ENCODE data around the gene ZNF14. TPM values are rescaled to one million over a fixed set of nuclear protein-coding genes. Genes with fewer than 3 reads are reported as not detected.
"Not testable (repeated sequence)": the region's sequence is repeated elsewhere in the genome, so short reads cannot be mapped to it uniquely, and the experiment has no call there.

The ZNF14 gene
- total and polyA plus RNA-seq, 2 donors (not counting 3 experiments of a cell fraction or from before 2014, with no cell fraction given) = 0.65 to 2.6 TPM

DNA sequence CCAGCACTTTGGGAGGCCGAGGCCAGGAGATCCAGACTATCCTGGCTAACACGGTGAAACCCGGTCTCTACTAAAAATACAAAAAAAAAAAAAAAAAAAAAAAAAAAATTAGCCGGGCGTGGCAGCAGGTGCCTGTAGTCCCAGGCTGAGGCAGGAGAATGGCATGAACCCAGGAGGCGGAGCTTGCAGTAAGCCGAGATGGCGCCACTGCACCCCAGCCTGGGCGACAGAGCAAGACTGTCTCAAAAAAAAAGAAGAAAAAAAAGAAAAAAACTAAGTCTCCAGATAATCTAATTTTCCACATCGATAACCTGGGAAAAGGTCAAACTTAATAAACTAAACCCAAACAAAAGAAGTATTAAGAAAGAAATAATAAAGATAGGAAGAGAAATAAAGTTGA, 39.1 kb upstream of the ZNF14 start:
- CTCF ChIA-PET = interaction anchor here (0.9 kb wide), 1 partner anchor 18 kb away, joined by 3 read pairs; no protein-coding TSS in a partner anchor
- H3K9me3 ChIP-seq (replicated peaks; ENCODE audit: control insufficient read depth, insufficient read depth, low read length); H3K9me1 ChIP-seq (replicated peaks; ENCODE audit: control insufficient read depth, extremely low read depth, insufficient read depth, low read length); H3K36me3 ChIP-seq (ENCODE audit: control insufficient read depth in 2 of 2, extremely low read depth in 1 of 2, insufficient read depth in 2 of 2, low read length in 2 of 2); H3K79me2 ChIP-seq (ENCODE audit: control insufficient read depth, insufficient read depth, low read length); H4K20me1 ChIP-seq (replicated peaks; ENCODE audit: control insufficient read depth, extremely low read depth, insufficient read depth, low read length); H3K4me2 ChIP-seq (ENCODE audit: insufficient read depth, low read length); H3K27me3 ChIP-seq (ENCODE audit: control insufficient read depth in 2 of 2, insufficient read depth in 2 of 2, low read length in 2 of 2); BruUV-seq (replicated peaks); dilution Hi-C loops (cut with MboI; ENCODE audit: extremely low pct_ligation_motif_present, low sequenced_read_pairs); DNase-seq (ENCODE audit: low read depth, low spot score); intact Hi-C loops (cut with micrococcal nuclease); H3K9ac ChIP-seq (replicated peaks; ENCODE audit: extremely low read depth, insufficient read depth, low read length); POLR2A ChIA-PET; FAIRE-seq; H2AFZ ChIP-seq (ENCODE audit: low read depth, low read length); H3K27ac ChIP-seq (ENCODE audit: insufficient read depth, low read depth, low read length); H3K4me3 ChIP-seq (replicated peaks in 1 of 3; ENCODE audit: insufficient read depth in 1 of 3, low read depth in 1 of 3, low read length in 3 of 3); H3K4me1 ChIP-seq (ENCODE audit: control insufficient read depth, extremely low read depth, insufficient read depth, low read length): not testable (repeated sequence)

- H3K4me2 ChIP-seq (ENCODE audit: insufficient read depth, low read length); FAIRE-seq; dilution Hi-C loops (cut with MboI; ENCODE audit: extremely low pct_ligation_motif_present, low sequenced_read_pairs): not testable (repeated sequence)
Observed at GRCh38 chr19:19769971-19770370, 37.1 kb upstream of the ZNF14 start.

DNA sequence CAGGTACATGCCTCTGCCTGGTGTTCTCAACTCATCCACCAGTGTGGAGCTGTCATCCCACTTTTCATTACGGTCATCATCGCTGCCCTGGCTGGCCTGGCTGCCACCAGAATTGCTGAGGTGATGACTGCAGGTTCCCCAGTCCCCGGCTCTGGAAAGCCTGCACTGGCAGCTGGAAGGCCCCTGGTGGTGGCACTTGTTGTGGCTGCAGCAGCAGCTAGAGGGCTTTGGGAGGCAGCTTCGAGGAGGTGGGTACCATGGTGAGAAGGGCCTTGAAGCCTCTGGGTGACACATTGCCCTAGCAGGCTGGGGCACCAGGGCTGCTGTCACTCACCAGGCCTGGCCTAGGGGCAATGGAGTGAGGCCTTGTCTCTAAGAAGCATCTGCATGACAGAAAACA, 25.3 kb upstream of the ZNF14 start:
- Histone ChIP-seq H3K36me3 (ENCODE audit: control insufficient read depth in 2 of 2, extremely low read depth in 1 of 2, insufficient read depth in 2 of 2, low read length in 2 of 2) (no peaks in the 10 kb centered on the region), H3K4me1 (ENCODE audit: control insufficient read depth, extremely low read depth, insufficient read depth, low read length) (no peaks in the 10 kb centered on the region), H3K27me3 (ENCODE audit: control insufficient read depth in 2 of 2, insufficient read depth in 2 of 2, low read length in 2 of 2) (no peaks in the 10 kb centered on the region), H3K9me1 (replicated peaks; ENCODE audit: control insufficient read depth, extremely low read depth, insufficient read depth, low read length) (no peaks in the 10 kb centered on the region), H3K9me3 (replicated peaks; ENCODE audit: control insufficient read depth, insufficient read depth, low read length) (no peaks in the 10 kb centered on the region), H4K20me1 (replicated peaks; ENCODE audit: control insufficient read depth, extremely low read depth, insufficient read depth, low read length) (no peaks in the 10 kb centered on the region), H2AFZ (ENCODE audit: low read depth, low read length) (no peak overlapping the region), H3K9ac (replicated peaks; ENCODE audit: extremely low read depth, insufficient read depth, low read length) (no peak overlapping the region), H3K27ac (ENCODE audit: insufficient read depth, low read depth, low read length) (no peak overlapping the region), H3K4me3 (replicated peaks in 1 of 3; ENCODE audit: insufficient read depth in 1 of 3, low read depth in 1 of 3, low read length in 3 of 3) (no peak overlapping the region), H3K79me2 (ENCODE audit: control insufficient read depth, insufficient read depth, low read length) (no peaks in the 10 kb centered on the region), H3K4me2 (ENCODE audit: insufficient read depth, low read length) (no peak overlapping the region)
- dilution Hi-C loops (cut with MboI; ENCODE audit: extremely low pct_ligation_motif_present, low sequenced_read_pairs) (no loop called here), intact Hi-C loops (cut with micrococcal nuclease) (no loop called here)
- POLR2A ChIA-PET = no interaction called here
- BruUV-seq (replicated peaks) = no TSS peak
- TF ChIP-seq POLR2A (IDR thresholded peaks at IDR 0.05; ENCODE audit: low read depth, low read length) (no peak), MYC (IDR thresholded peaks at IDR 0.05; ENCODE audit: low read depth, low read length) (no peak), CTCF (IDR thresholded peaks at IDR 0.05; ENCODE audit: extremely low read depth in 1 of 2, insufficient read depth in 1 of 2, low read depth in 1 of 2, low read length in 2 of 2) (no peak), FOS (IDR thresholded peaks at IDR 0.05; ENCODE audit: borderline replicate concordance, insufficient read depth, low read length) (no peak), POLR2AphosphoS5 (IDR thresholded peaks at IDR 0.05; ENCODE audit: insufficient read depth, low read depth, low read length) (no peak), GATA2 (IDR thresholded peaks at IDR 0.05; ENCODE audit: insufficient read depth, insufficient read length, low read depth, low read length) (no peak), JUN (IDR thresholded peaks at IDR 0.05; ENCODE audit: borderline replicate concordance, insufficient read depth, insufficient read length, low read depth) (no peak), EZH2 (IDR thresholded peaks at IDR 0.05; ENCODE audit: borderline replicate concordance, low read depth, low read length, severe bottlenecking) (no peak)
- TF ChIP-seq, protein P1, sequence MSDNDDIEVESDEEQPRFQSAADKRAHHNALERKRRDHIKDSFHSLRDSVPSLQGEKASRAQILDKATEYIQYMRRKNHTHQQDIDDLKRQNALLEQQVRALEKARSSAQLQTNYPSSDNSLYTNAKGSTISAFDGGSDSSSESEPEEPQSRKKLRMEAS (IDR thresholded peaks at IDR 0.05; ENCODE audit: insufficient read depth, insufficient read length) = no peak
- CTCF ChIA-PET = no interaction called here
- FAIRE-seq (no peak), DNase-seq (ENCODE audit: low read depth, low spot score) (no peak)

More at GRCh38 chr19:19769971-19770370, 37.1 kb upstream of the ZNF14 start:
- H3K9me3 ChIP-seq (replicated peaks; ENCODE audit: control insufficient read depth, insufficient read depth, low read length); H3K79me2 ChIP-seq (ENCODE audit: control insufficient read depth, insufficient read depth, low read length); H3K4me3 ChIP-seq (replicated peaks in 1 of 3; ENCODE audit: insufficient read depth in 1 of 3, low read depth in 1 of 3, low read length in 3 of 3); H2AFZ ChIP-seq (ENCODE audit: low read depth, low read length); H3K27me3 ChIP-seq (ENCODE audit: control insufficient read depth in 2 of 2, insufficient read depth in 2 of 2, low read length in 2 of 2); H4K20me1 ChIP-seq (replicated peaks; ENCODE audit: control insufficient read depth, extremely low read depth, insufficient read depth, low read length); CTCF ChIA-PET; BruUV-seq (replicated peaks); H3K27ac ChIP-seq (ENCODE audit: insufficient read depth, low read depth, low read length); H3K4me1 ChIP-seq (ENCODE audit: control insufficient read depth, extremely low read depth, insufficient read depth, low read length); DNase-seq (ENCODE audit: low read depth, low spot score); H3K9me1 ChIP-seq (replicated peaks; ENCODE audit: control insufficient read depth, extremely low read depth, insufficient read depth, low read length); intact Hi-C loops (cut with micrococcal nuclease); H3K36me3 ChIP-seq (ENCODE audit: control insufficient read depth in 2 of 2, extremely low read depth in 1 of 2, insufficient read depth in 2 of 2, low read length in 2 of 2); POLR2A ChIA-PET; H3K9ac ChIP-seq (replicated peaks; ENCODE audit: extremely low read depth, insufficient read depth, low read length): not testable (repeated sequence)
